ENCODE data around the gene NFE2.
"Not testable (repeated sequence)": the region's sequence is repeated elsewhere in the genome, so short reads cannot be mapped to it uniquely, and the experiment has no call there.

The NFE2 gene

DNA sequence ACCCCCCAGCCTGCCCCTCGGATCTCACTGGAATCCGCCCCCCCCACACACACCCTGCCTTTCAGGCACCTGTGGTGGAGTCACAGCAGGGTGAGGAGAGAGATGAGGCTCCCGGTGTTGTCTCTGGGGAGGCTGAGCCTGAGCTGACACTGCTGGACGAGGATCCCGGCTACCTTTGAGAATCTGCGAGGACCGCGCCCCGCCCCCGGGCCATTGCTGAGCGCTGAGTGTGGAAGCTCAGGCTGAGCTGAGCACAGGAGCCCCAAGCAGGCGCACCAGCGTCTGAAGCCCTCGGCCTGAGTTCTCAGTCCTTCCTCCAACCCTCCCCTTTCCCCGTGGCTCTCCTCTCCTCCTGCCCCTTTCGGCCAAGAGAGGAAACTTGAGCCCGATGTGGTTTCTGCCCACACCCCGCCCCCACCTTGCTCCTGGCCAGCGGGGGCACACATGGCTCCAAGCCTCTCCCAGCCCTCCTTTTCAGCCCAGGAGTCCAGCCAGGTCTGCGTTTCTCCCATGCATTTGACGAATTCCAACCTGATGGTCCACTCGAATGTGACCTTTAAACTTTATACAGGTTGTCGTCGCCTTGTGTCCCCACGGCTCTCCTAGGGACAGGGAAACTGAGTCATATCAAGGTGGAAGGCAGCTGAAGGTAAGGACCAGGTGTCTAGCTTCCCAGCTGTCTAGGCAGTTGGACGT lies at the start of gene NFE2:
Gene NFE2 (minus strand): TSS at position 284 of the 696 bp plus-strand sequence. CDS start 5,767 bp downstream, outside the sequence.
- DNase-seq (ENCODE audit: low spot score): peak; percentile 89

DNA sequence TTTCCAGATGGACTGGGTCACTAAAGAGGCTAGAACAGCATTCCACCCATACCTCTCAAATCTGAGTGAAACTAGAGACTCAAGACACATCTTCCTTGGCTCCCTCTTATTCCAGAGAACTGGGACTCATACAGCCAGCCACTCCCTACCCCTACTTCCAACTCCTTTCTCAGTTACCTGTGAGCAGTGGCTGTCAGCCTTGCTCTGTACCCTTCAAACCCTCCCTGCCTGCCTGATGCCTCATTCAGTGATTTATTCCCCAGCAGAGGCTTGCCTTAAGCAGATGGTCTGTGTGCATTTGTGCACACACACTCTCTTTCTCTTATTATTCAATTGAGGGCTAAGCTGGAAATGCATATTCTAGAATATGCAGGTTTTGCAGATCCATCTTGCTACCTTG lies 48.9 kb upstream of the NFE2 start:
- DNase-seq (ENCODE audit: low spot score): no peak

DNA sequence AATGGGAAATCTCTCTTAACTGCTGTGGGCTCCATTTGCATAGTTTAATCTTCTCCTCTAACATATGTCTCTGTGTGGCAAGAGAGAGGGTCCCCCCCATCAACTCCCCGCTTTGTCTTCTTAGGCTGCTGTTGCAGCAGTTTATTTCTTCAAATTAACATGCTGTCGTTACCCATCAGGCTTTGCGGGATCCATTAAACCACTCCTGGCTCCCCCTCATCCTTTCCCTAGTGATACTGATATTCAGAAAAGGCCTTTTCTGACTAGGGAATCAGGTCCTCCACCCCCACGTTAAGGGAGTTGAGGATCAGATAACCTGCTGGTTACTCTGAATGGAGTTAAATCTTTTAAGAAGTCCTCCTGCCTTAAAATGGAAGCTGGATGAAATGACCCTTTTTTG lies 48.2 kb upstream of the NFE2 start:
- no peak for DNase-seq (ENCODE audit: low spot score)

DNA sequence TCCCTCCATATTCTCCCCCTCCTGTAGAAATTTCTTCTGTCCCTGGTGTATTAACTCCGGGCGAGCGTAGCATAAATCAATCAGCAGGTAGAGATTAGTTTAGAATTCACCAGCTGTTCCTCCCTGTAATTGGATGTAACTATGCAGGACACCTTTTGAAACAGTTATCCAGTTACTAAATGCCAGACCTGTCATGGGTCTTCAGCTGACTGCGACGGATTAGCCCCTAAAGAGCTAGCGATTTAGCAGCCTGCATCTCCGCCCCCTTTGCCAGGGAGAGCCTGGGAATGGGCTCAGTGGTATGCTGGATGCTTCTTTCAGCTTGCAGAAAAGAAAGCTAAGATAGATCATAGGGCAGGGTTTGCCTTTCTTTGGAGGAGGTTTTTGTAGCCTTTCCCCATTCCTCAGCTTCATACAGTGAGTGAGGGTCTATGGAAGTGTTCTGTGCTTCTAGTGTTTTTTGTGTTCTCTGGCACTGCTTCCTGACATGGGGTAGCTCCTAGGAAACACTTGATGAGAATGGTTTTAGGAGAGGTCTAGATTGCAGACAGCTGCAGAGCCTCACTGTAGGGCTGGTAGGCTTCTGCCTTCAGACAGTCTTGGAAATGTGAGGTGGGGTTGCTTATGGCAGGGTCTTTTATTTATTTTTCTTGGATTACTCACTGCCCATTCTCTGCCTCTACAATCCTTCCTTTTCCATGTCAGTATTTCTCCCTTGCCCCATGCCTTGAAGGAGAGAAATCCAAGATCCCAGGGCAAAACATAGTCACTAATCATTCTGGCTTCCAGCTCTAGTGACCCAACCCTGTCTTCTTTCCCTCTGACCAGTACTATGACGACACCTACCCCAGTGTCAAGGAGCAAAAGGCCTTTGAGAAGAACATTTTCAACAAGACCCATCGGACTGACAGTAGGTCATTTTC lies 40.8 kb upstream of the NFE2 start:
- DNase-seq (ENCODE audit: low spot score): no peak

DNA sequence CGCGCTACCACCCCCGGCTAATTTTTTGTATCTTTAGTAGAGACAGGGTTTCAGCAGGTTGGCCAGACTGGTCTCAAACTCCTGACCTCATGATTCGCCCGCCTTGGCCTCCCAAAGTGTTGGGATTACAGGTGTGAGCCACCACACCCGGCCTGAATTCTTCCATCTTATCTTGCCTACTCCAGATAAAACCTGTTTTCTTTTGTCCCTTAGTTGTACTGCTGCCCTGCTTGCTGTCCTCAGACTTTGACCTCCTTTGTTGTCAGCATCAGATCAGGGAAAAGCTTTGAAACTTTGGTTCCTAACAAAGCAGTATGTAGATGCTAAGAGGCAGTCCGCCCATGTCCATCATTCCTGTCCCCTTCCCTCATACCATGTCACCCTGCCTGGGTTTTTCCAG lies 40.0 kb upstream of the NFE2 start:
- no peak for DNase-seq (ENCODE audit: low spot score)

DNA sequence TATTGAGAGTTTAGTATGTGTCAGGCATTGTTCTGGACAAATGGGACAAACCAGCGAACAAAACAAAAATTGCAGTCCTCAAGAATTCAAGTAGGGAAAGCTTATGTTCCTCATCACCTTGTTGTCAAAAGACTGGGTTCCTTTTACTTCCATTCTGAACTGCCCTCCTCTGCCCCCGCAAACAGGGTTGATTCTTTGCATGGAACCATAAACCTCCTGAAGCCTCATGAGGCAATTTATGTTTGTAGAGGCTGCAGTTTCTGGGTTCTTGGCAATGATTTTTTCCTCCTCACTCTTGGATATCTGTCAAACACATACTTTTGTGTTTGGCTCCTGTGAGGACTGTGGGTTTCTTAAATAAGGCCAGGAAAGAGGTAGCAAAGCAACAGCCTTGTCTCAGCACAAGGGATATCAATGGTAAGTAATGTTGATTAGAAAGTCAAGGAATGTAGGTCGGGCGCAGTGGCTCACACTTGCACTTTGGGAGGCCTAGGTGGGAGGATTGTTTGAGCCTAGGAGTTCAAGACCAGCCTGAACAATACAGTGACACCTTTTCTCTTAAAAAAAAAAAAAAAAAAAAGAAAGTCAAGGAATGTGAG lies 38.0 kb upstream of the NFE2 start:
- no peak for DNase-seq (ENCODE audit: low spot score)

DNA sequence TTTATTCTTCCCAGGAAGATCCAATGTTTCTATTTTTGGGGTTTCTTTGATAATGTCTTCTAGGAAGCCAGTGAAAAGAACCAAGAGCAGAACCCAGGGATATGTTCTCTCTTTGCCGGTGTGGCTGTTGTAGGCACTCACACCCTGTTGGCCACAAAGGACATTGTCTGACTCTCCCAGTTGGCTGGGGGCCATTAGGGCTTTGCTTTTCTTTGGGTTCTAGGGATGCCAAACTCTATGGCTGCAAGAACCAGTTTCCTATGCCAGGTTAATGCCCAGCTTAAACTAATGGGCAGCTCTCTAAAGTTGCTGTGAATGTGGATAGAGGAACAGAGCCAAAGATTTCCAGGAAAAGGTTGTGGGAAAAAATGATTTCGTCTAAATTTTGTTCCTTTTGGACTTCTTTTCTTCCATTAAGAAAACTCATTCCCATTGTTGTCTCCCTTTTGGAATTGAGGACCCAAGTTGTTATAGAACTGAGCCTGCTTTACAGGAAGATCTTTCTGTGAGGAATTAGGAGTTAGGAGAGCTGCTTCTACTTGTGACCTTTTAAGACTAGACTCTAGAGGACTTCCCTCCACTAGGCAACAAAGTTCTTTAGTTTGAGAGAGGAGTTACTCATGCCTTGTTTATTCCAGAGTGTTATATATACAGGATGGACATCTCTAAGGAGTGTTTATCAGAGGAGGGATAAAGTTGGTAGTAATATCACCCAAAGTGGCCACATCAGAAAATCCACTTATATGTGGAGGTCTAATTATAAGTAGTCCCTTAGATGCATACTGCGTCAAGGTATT lies 37.2 kb upstream of the NFE2 start:
- DNase-seq (ENCODE audit: low spot score): no peak

DNA sequence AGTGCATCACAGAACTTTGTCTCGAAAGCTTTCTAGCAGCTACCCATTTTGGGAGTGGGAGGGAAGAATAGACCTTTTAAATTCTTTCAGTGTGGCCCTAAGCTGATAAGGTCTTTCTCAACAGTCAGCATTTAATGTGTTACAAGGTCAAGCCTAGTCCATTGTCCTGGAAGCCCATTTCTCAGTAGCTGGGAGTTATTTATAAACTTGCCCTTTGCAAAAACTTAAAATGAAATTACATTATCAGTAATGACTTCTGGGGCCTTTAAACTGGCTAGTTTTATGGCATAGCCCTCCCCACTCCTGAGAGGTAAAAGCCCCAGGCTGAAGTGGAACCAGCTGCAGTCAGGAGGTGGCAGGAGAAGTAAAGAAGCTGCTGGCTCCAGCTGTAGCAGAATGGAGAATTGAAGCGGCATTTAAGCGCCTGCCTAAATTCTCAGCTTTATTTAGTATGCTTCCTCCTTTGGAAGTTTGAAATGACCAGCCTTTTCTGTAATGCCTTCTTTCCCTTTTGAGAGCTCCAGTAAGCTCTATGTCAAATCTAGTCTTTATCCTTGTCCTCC lies 36.5 kb upstream of the NFE2 start:
- no peak for DNase-seq (ENCODE audit: low spot score)

DNA sequence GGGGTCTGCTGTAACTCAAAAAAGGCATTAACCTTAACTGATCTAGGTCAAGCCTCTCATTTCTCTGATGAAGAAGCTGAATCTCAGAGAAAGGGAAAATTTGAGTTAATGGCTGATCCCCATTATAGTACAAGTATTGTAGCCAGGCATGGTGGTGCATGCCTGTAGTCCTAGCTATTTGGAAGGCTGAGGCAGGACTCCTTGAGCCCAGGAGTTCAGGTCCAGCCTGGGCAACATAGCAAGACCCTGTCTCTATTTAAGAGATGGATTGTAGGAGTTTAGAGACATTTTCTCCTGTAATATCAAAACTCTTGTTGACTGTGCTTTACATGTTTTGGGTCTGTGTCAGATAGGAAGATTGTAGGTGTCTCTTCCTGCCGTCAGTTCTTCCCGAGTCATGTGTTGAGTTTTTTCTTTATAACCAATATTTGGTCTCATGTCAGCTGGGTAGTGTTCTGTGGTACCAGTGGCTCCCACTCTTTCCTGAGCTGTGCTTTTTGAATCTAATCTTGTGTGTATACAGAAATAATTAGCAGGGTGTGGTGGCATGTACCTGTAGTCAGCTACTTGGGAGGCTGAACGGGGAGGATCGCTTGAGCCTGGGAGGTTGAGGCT lies 32.7 kb upstream of the NFE2 start:
- no peak for DNase-seq (ENCODE audit: low spot score)

DNA sequence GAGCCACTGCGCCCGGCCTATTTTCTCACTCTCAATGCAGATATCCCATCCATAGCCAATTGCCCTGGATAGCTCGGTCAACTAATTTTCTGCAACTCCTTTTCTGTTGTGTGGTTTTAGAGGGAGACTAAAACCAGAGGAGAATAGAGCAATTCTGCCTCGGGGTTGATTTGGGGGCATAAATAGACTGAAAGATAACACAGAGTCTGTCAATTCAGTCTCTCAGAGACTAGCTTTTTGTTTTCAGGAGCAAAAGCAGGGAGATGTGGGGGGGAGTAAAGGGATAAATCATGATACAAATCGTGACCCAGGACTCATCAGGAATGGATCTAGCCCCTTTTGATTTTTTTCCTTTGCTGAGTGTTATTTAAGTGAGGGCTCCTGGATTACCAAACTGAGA lies 30.6 kb upstream of the NFE2 start:
- no peak for DNase-seq (ENCODE audit: low spot score)

DNA sequence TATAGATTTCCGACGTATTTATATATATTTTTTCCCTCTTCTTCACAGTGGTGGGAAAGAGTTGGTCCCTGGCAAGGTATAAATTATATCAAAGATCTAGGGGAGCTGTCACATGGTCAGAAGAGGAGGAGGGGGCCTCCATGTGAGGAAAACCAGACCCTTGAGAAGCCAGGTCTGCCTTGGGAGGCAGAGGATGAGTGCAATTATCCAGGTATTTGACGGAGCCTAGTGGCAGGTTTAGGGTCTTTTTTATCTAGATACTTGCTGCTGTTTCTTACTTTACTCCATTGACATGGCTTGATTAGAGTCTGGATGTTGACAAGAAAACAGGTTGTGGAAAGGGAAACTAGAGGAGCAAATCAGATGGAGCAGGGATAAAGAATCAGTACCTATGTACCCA lies 29.6 kb upstream of the NFE2 start:
- no peak for DNase-seq (ENCODE audit: low spot score)

DNA sequence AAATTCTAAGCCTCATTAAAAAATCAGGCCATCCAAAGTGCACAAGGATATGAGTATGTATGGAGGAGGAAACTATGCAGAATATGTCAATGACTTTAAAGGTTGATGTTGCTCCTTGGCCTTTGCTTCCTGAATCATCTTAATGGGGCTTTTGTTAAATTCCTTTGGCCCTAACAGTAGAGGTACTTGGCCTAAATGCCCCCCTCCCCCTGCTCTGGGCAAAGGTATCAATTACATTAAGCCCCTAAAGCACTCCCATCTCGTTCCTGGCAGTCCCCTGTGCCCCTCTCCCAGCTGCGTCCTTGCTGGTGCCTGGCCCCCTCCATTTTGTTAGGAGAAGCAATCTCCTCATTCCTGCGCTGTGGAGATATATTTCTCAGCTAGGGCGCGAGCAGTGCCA lies 28.9 kb upstream of the NFE2 start:
- DNase-seq (ENCODE audit: low spot score): no peak

DNA sequence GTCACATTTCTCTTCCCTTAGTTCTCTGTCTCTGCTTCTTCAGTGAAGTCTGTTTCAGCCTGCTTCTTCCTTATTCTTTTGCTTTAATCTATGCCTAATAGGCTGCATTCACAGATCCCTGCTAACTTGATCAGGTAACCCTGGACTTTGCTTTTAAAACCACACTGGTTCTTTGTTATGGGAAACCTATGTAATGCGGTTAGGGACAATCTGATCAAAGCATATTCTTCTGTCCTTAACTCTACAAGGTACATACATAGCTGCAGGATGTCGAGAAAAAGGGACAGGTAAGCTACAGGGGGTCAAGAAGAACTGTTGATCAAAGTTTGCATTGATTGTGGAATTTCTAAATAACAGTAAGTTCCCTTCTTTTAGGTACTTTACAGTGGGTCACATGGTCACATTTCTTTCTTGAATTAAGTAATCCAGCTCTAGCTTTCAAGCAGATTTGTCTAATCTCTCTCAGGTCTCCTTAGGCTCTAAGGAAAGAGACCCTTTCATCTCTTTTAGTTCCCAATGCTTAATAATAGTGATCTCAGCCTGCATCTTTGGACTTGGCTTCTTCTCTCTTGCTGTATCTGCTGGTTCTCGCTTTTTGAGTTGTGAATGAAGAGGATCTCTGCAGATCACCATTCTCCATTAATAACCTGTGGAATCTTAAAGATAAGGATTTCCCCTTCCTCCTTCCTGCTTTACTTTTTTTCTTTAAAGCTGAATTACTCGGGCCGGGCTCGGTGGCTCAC lies 28.0 kb upstream of the NFE2 start:
- DNase-seq (ENCODE audit: low spot score): peak; percentile 89

DNA sequence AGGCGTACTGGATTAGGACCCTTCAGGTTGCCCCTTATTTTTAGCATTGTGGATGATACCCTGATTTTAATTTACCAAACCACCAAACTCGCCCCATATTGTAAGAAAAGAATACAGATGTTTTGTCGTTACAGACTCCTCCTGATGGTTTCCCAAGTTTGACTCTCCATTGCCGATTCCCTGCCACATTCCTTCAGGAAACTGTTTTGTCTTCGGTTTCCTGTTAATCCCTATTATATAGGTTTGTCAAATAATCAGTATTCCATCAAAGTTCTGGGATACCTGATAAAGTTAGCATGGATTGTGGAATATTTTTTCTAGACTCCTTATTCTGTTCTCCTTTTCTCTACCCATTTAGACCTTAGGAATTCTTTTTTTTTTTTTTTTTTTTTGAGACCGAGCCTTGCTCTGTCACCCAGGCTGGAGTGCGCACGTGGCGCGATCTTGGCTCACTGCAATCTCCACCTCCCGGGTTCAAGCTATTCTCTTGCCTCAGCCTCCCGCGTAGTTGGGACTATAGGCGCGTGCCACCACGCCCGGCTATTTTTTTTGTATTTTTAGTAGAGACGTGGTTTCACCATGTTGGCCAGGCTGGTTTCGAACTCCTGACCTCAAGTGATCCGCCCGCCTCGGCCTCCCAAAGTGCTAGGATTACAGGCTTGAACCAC lies 24.8 kb upstream of the NFE2 start:
- not testable (repeated sequence) for DNase-seq (ENCODE audit: low spot score)

DNA sequence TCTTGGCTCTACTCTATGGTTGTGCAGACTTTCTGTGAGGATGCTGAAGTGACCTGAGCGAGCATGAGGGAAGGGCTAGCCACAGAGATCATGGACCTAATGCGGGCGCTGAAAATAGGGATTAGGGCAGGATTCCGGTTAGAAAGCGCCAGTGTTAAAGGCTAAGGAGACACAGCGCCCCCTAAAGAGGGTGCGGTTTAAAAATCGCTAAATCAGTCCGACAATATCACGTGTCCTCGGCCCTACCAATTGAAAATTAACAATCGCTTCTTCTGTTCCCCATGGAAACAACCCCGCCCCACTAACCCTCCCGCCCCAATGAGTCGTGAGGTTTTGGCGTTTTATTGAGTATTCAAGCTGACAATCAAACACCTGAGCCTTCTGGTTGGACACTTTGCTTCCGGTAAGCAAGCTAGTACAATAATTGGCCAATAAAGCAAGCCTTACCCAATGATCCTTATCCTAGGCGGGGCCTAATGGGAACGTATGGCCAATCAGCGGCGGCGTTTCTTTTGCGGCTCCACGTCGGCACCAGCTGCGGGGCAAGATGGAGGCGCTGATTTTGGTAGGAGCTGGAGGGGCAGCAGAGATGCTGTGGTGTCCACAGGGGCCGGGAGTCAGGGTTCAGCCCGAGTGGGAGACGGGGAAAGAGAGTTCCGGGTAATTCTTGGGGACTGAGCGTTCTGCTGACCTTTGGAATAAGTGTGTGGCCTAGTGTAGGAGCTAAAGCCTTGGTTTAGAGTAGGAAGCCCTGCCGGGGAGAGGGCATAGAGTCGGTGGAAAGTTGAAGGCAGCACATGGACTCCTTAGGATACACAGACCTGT lies 24.0 kb upstream of the NFE2 start, which contains the start of gene COPZ1:
Gene COPZ1 (plus strand): TSS at position 515 of the 825 bp plus-strand sequence. CDS start 33 bp downstream, at position 548.
- DNase-seq (ENCODE audit: low spot score): peak; percentile 100

DNA sequence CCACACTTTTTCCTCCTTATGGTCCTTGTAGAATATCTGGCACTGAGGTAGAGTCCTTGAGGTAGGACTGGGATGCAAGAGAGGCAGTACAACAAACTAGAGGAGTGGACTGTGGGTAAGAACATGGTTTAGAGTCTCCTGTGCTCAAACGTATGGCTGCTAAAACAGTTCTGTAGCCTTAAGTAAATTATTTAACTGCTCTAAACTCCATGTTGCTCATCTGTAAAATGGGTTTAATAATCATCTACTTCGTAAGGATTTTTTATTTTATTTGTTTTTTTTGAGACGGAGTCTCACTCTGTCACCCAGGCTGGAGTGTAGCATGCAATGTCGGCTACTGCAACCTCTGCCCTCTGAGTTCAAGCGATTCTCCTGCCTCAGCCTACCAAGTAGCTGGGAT lies 20.5 kb upstream of the NFE2 start:
- no peak for DNase-seq (ENCODE audit: low spot score)

DNA sequence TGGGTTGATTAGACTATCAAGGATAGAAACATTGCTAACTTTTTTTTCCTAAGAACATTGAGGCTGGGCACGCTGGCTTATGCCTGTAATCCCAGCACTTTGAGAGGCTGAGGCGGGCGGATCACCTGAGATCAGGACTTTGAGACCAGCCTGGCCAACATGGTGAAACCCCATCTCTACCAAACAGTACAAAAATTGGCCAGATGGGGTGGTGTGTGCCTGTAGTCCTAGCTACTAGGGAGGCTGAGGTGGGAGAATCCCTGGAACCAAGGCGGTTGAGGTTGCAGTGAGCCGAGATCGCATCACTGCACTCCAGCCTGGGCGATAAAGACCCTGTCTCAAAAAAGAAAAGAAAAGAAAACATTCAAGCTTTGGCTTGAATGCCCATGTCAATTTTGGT lies 11.5 kb upstream of the NFE2 start:
- DNase-seq (ENCODE audit: low spot score): not testable (repeated sequence)

DNA sequence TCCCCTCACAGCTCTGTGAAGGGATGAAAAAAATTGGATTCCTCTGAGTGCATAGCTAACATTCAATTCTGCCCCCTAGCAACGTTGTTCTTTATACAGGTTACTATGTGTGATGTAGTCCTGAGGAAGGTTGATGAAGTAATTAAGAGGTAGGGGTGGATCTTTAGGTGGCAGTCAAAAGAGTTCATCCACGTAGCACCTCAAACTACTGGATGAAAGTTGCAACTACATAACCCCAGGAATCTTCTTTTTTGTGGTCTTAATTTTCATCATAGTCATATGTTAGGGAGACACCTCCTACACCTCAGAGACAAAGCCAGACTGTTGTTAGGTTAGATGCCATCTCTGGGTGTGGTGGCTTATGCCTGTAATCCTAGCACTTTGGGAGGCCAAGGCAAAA lies 10.2 kb upstream of the NFE2 start:
- peak; percentile 79 for DNase-seq (ENCODE audit: low spot score)

Measured in SW480 (cell line).